T-helper 17 cell (primary cell): ENCODE results near the gene POU2F2. TPM values are rescaled to one million over a fixed set of nuclear protein-coding genes. Genes with fewer than 3 reads are reported as not detected.
"Not testable (repeated sequence)": the region's sequence is repeated elsewhere in the genome, so short reads cannot be mapped to it uniquely, and the experiment has no call there.

ENCODE experiments used
- ATAC-seq: fragments of 150-1000 bp; cut with Tn5 transposase; 2 replicates; pipeline ENCODE4 v1.10.0; 2021; ENCODE audit warnings: mild to moderate bottlenecking, moderate library complexity
- DNase-seq, 3 donors: peaks; one replicate each; pipeline versions ENCODE4 v3.0.0 to v3.0.0-alpha.2; 2020 to 2021
- H3K9me3 ChIP-seq: one replicate; pipeline ENCODE4 v1.7.0; 2013; ENCODE audit warnings: low read length, mild to moderate bottlenecking; ENCODE audit not compliant: control insufficient read depth, poor library complexity, severe bottlenecking
- H3K27ac Mint-ChIP-seq: one replicate; pipeline ENCODE4 v1.8.0; 2022; ENCODE audit warnings: mild to moderate bottlenecking, moderate library complexity, mixed read lengths
- H3K27me3 Mint-ChIP-seq: one replicate; pipeline ENCODE4 v1.8.0; 2022; ENCODE audit warnings: mixed read lengths
- H3K36me3 Mint-ChIP-seq: one replicate; pipeline ENCODE4 v1.8.0; 2022; ENCODE audit warnings: low read depth, mixed read lengths
- H3K4me1 Mint-ChIP-seq: one replicate; pipeline ENCODE4 v1.8.0; 2022; ENCODE audit warnings: mild to moderate bottlenecking, mixed read lengths
- H3K4me3 Mint-ChIP-seq: one replicate; pipeline ENCODE4 v1.8.0; 2022; ENCODE audit warnings: mild to moderate bottlenecking, moderate library complexity, mixed read lengths
- total RNA-seq, 4 donors: library from RNA in 2 of 4; stranded (reverse) in 2 of 4; gene quantifications; one replicate each; pipeline ENCODE4 v1.2.3 and lab custom pipeline; 2022 to 2026

Gene POU2F2
- total RNA-seq, 2 donors from 2014 or later: 24.5 to 42.7 TPM

GRCh38 chr19:42060117-42060516 lies 72.1 kb downstream of the POU2F2 start:
- Mint-ChIP-seq H3K27ac (no peak overlapping the region), H3K36me3 (peaks cover 5% of the 10 kb centered on the region), H3K4me1 (peaks cover 14% of the 10 kb centered on the region), H3K27me3 (peaks cover 15% of the 10 kb centered on the region), H3K4me3 (no peak overlapping the region)
- DNase-seq: no peak
- no peaks in the 10 kb centered on the region for H3K9me3 ChIP-seq
- no peak for ATAC-seq

- H3K9me3 ChIP-seq: no peaks in the 10 kb centered on the region
- no peak overlapping the region for H3K4me3 Mint-ChIP-seq
- DNase-seq: no peak
- no peak for ATAC-seq
- no peak overlapping the region for H3K27ac Mint-ChIP-seq
- peaks cover 11% of the 10 kb centered on the region for H3K4me1 Mint-ChIP-seq
- H3K36me3 Mint-ChIP-seq: peaks cover 5% of the 10 kb centered on the region
- peaks cover 21% of the 10 kb centered on the region for H3K27me3 Mint-ChIP-seq
Observed at GRCh38 chr19:42059196-42059595, 73.0 kb downstream of the POU2F2 start.

- Mint-ChIP-seq H3K4me3 (no peak overlapping the region), H3K4me1 (peaks cover 6% of the 10 kb centered on the region), H3K27ac (no peak overlapping the region), H3K36me3 (peaks cover 5% of the 10 kb centered on the region), H3K27me3 (peaks cover 16% of the 10 kb centered on the region)
- DNase-seq (no peak), ATAC-seq (no peak)
- H3K9me3 ChIP-seq: no peaks in the 10 kb centered on the region
Observed at GRCh38 chr19:42057846-42058245, 74.4 kb downstream of the POU2F2 start.

GRCh38 chr19:42054205-42054604 lies 78.0 kb downstream of the POU2F2 start:
- Mint-ChIP-seq H3K27me3 (peaks cover 7% of the 10 kb centered on the region), H3K4me1 (peaks cover 5% of the 10 kb centered on the region)

GRCh38 chr19:42053037-42053935 lies 79.0 kb downstream of the POU2F2 start:
- ATAC-seq (no peak), DNase-seq (no peak)
- Mint-ChIP-seq H3K36me3 (peaks cover 4% of the 10 kb centered on the region), H3K4me1 (peaks cover 9% of the 10 kb centered on the region), H3K4me3 (no peak overlapping the region), H3K27ac (no peak overlapping the region), H3K27me3 (peaks cover 7% of the 10 kb centered on the region)
- H3K9me3 ChIP-seq: no peaks in the 10 kb centered on the region

More at GRCh38 chr19:42054205-42054604, 78.0 kb downstream of the POU2F2 start:
- no peak overlapping the region for H3K27ac Mint-ChIP-seq
- peaks cover 2% of the 10 kb centered on the region for H3K36me3 Mint-ChIP-seq
- DNase-seq: no peak
- no peak for ATAC-seq
- no peaks in the 10 kb centered on the region for H3K9me3 ChIP-seq
- no peak overlapping the region for H3K4me3 Mint-ChIP-seq

GRCh38 chr19:42052241-42052863 lies 79.9 kb downstream of the POU2F2 start:
- Mint-ChIP-seq H3K27me3 (peaks cover 7% of the 10 kb centered on the region), H3K4me3 (no peak overlapping the region), H3K36me3 (peaks cover 4% of the 10 kb centered on the region), H3K27ac (no peak overlapping the region), H3K4me1 (peaks cover 11% of the 10 kb centered on the region)
- no peaks in the 10 kb centered on the region for H3K9me3 ChIP-seq
- DNase-seq (no peak), ATAC-seq (no peak)

GRCh38 chr19:42051166-42052115 lies 80.8 kb downstream of the POU2F2 start:
- peaks cover 4% of the 10 kb centered on the region for H3K36me3 Mint-ChIP-seq
- peaks cover 11% of the 10 kb centered on the region for H3K4me1 Mint-ChIP-seq
- ATAC-seq (no peak), DNase-seq (no peak)
- H3K27ac Mint-ChIP-seq: no peak overlapping the region
- H3K27me3 Mint-ChIP-seq: peaks cover 7% of the 10 kb centered on the region
- no peaks in the 10 kb centered on the region for H3K9me3 ChIP-seq
- no peak overlapping the region for H3K4me3 Mint-ChIP-seq

- Mint-ChIP-seq H3K4me1 (peaks cover 13% of the 10 kb centered on the region), H3K27ac (no peak overlapping the region), H3K36me3 (peaks cover 4% of the 10 kb centered on the region), H3K27me3 (peaks cover 18% of the 10 kb centered on the region), H3K4me3 (peak overlapping the region; percentile 79)
- DNase-seq (no peak), ATAC-seq (no peak)
- no peaks in the 10 kb centered on the region for H3K9me3 ChIP-seq
Observed at GRCh38 chr19:42048992-42049391, 83.3 kb downstream of the POU2F2 start.

- H3K9me3 ChIP-seq: no peaks in the 10 kb centered on the region
- Mint-ChIP-seq H3K36me3 (peaks cover 4% of the 10 kb centered on the region), H3K27me3 (peaks cover 21% of the 10 kb centered on the region), H3K4me3 (no peak overlapping the region), H3K4me1 (peaks cover 11% of the 10 kb centered on the region), H3K27ac (no peak overlapping the region)
- no peak for DNase-seq
- no peak for ATAC-seq
Observed at GRCh38 chr19:42045575-42045974, 86.7 kb downstream of the POU2F2 start.

GRCh38 chr19:42042455-42043170 lies 89.6 kb downstream of the POU2F2 start:
- Mint-ChIP-seq H3K27me3 (peaks cover 27% of the 10 kb centered on the region), H3K4me3 (no peak overlapping the region), H3K36me3 (no peaks in the 10 kb centered on the region), H3K4me1 (peaks cover 7% of the 10 kb centered on the region), H3K27ac (no peak overlapping the region)
- no peaks in the 10 kb centered on the region for H3K9me3 ChIP-seq
- DNase-seq (no peak), ATAC-seq (no peak)

GRCh38 chr19:42040491-42040890 lies 91.8 kb downstream of the POU2F2 start:
- not testable (repeated sequence) for H3K36me3 Mint-ChIP-seq, DNase-seq, H3K4me1 Mint-ChIP-seq, H3K4me3 Mint-ChIP-seq, H3K27ac Mint-ChIP-seq, H3K9me3 ChIP-seq, ATAC-seq
- peaks cover 17% of the 10 kb centered on the region for H3K27me3 Mint-ChIP-seq

GRCh38 chr19:42040031-42040430 lies 92.2 kb downstream of the POU2F2 start:
- no peak overlapping the region for H3K4me3 Mint-ChIP-seq
- H3K27me3 Mint-ChIP-seq: peaks cover 13% of the 10 kb centered on the region
- H3K27ac Mint-ChIP-seq: no peak overlapping the region
- ATAC-seq: no peak
- no peaks in the 10 kb centered on the region for H3K9me3 ChIP-seq
- DNase-seq: no peak
- H3K36me3 Mint-ChIP-seq: no peaks in the 10 kb centered on the region
- H3K4me1 Mint-ChIP-seq: peaks cover 6% of the 10 kb centered on the region
